Thymus (tissue), 11 donors: Measurements from ENCODE around the gene FOXI3. TPM values are rescaled to one million over a fixed set of nuclear protein-coding genes. Genes with fewer than 3 reads are reported as not detected.
"Not testable (repeated sequence)": the region's sequence is repeated elsewhere in the genome, so short reads cannot be mapped to it uniquely, and the experiment has no call there.

Source experiments
- DNase-seq, 9 donors: peaks; one replicate each; pipeline ENCODE4 v3.0.0-alpha.2; 2013; ENCODE audit warnings: low spot score in 9 of 9, low read depth in 6 of 9, missing footprints in 1 of 9
- H3K27ac ChIP-seq, 2 donors: one replicate each; pipeline ENCODE4 v1.5.1; 2013; ENCODE audit warnings: control low read depth in 1 of 2, low read depth in 1 of 2, low read length in 1 of 2, mild to moderate bottlenecking in 1 of 2, moderate library complexity in 1 of 2
- H3K27me3 ChIP-seq, 2 donors: one replicate each; pipeline ENCODE4 v1.5.1; 2013; ENCODE audit warnings: low read length in 1 of 2; ENCODE audit not compliant: control insufficient read depth in 2 of 2, insufficient read depth in 1 of 2
- H3K36me3 ChIP-seq, 2 donors: one replicate each; pipeline ENCODE4 v1.5.1; 2013; ENCODE audit warnings: low read length in 1 of 2, mild to moderate bottlenecking in 1 of 2, moderate library complexity in 1 of 2; ENCODE audit not compliant: control insufficient read depth in 2 of 2, insufficient read depth in 2 of 2
- H3K4me1 ChIP-seq, 2 donors: one replicate each; pipeline ENCODE4 v1.5.1; 2013; ENCODE audit warnings: low read length in 2 of 2; ENCODE audit not compliant: control insufficient read depth in 2 of 2, insufficient read depth in 2 of 2
- H3K4me3 ChIP-seq, 2 donors: one replicate each; pipeline ENCODE4 v1.5.1; 2013; ENCODE audit warnings: low read length in 2 of 2, control low read depth in 1 of 2, mild to moderate bottlenecking in 1 of 2
- H3K9me3 ChIP-seq, 2 donors: one replicate each; pipeline ENCODE4 v1.5.1; 2013; ENCODE audit warnings: low read length in 1 of 2, mild to moderate bottlenecking in 1 of 2; ENCODE audit not compliant: control insufficient read depth in 2 of 2, insufficient read depth in 1 of 2
- WGBS: extraction: QIAGEN DNeasy Blood & Tissue Kit; methylation state at CpG from one replicate; pipeline ENCODE4 v1.1.7; 2013; 5-methylcytosine and 5-hydroxymethylcytosine counted together
- polyA plus RNA-seq: library from polyadenylated mRNA; stranded (reverse); fragments of 200-250 nt; gene quantifications from one replicate; pipeline ENCODE4 v1.2.3, GENCODE V29; 2013
- total RNA-seq: library from RNA; stranded (reverse); fragments of 120-200 nt; gene quantifications from one replicate; pipeline ENCODE4 v1.2.4, GENCODE V29; 2013
- donor health status: healthy.

The FOXI3 gene
- total and polyA plus RNA-seq, 2 donors = 0.05 to 0.14 TPM

DNA sequence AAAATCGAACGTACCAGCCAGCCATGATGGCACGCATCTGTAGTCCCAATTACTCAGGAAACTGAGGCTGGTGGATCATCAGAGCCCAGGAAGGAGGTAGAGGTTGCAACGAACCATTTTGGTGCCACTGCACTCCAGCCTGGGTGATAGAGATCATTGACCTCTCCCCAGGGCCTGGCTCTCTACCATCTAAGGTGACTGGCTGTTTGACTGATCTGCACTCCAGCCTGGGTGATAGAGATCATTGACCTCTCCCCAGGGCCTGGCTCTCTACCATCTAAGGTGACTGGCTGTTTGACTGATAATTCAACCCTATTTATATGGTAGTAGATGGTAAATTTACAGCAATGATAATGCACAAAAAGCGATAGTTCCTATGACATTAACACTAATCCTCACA lies 43.6 kb downstream of the FOXI3 start:
- H3K4me3 ChIP-seq, H3K27ac ChIP-seq, H3K4me1 ChIP-seq, H3K36me3 ChIP-seq, H3K27me3 ChIP-seq, H3K9me3 ChIP-seq, DNase-seq: not testable (repeated sequence)
- 92% methylated on average over 5 of the region's 5 CpGs for whole genome bisulfite sequencing

DNA sequence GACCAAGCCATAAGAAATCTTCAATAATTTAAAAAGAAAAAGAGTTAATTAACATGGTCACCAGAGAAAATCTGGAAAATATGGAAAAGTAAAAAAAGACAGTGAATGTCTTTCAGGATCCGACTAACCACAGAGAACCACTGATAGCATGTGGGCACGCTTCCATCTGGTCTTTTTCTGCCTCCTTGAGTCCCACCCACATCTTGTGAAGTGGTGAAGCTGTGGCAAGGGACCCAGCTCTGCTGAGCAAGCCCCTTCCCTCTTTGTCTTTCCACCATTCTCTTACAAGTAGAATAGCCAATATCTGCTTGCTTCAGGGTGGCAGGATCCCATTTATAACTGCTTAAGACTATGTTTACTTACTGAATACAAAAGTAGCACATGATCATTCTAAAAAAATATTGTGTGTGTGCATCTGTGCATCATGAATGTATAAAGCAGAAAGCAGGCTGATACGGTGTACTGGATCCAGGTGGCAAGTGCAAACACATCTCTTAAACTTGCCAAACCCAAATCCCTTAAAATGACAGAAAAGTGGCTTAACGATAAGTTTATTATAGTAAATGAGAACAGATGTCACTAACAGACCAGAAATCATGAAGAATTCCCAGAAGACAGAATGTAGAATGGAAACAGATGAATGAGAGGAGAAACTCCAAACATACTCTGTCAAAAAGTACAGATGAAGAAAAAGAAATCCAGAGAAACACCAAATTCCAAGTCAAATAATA lies 52.3 kb downstream of the FOXI3 start:
- no peaks in the 10 kb centered on the region for H3K36me3 ChIP-seq
- no peaks in the 10 kb centered on the region for H3K9me3 ChIP-seq
- no peaks in the 10 kb centered on the region for H3K27me3 ChIP-seq
- 69% methylated on average over 4 of the region's 4 CpGs for WGBS
- DNase-seq = no peak
- H3K27ac ChIP-seq = no peak overlapping the region
- no peak overlapping the region for H3K4me3 ChIP-seq
- no peaks in the 10 kb centered on the region for H3K4me1 ChIP-seq

DNA sequence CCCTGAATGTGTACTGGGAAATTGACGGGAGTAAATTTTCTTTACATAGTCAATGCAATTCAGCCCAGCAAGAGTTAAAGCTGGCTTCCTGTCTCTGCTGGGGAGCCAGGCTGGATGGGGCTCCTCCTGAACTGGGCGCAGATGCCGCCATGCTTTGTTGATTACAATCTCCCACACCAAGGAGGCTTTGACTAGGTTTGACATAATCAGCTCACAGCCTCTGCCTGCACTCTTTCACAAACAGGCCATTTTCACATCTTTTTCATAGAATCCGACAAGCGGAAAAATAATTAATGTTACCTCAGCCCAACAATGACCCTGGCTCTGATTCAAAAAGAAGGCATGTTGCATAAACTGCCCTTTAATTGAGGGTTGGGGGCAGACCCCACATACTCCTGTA lies 54.3 kb downstream of the FOXI3 start:
- 66% methylated on average over 5 of the region's 5 CpGs for whole genome bisulfite sequencing
- Histone ChIP-seq H3K27me3 (no peaks in the 10 kb centered on the region), H3K4me3 (no peak overlapping the region), H3K27ac (no peak overlapping the region), H3K9me3 (no peaks in the 10 kb centered on the region), H3K4me1 (no peaks in the 10 kb centered on the region), H3K36me3 (no peaks in the 10 kb centered on the region)
- DNase-seq = no peak

Other genes with a start within 250 kb of the FOXI3 start
- gene EIF2AK3, start 174.8 kb upstream of the FOXI3 start, total RNA-seq = 13.3 TPM
- gene EIF2AK3, start 174.8 kb upstream of the FOXI3 start, polyA plus RNA-seq = 9.6 TPM
- gene RPIA, start 239.0 kb upstream of the FOXI3 start, total RNA-seq = 25.4 TPM
- 53.9 TPM for gene RPIA, start 239.0 kb upstream of the FOXI3 start, polyA plus RNA-seq